MM.1S (cell line): ENCODE data around the gene TAC3.
"Not testable (repeated sequence)": the region's sequence is repeated elsewhere in the genome, so short reads cannot be mapped to it uniquely, and the experiment has no call there.

Experiments used
- DNase-seq: peaks from one replicate; pipeline ENCODE4 v3.0.0-alpha.2; 2015
- H2AFZ ChIP-seq: fragments of 300-600 bp; sonication (generic); 2 replicates; pipeline ENCODE4 v1.6.0; 2016; ENCODE audit warnings: antibody characterized with exemption, low read length
- H3F3A ChIP-seq: fragments of 300-600 bp; sonication (generic); 2 replicates; pipeline ENCODE4 v1.6.1; 2016; ENCODE audit warnings: mild to moderate bottlenecking, antibody characterized with exemption, low read length, moderate library complexity, mixed read lengths; ENCODE audit not compliant: insufficient read depth
- H3K27ac ChIP-seq: fragments of 300-600 bp; sonication (generic); 2 replicates; pipeline ENCODE4 v1.5.1; 2016; ENCODE audit warnings: mild to moderate bottlenecking, low read length
- H3K27me3 ChIP-seq: fragments of 300-600 bp; sonication (generic); replicated peaks from 2 replicates; pipeline ENCODE4 v1.6.0; 2016; ENCODE audit warnings: low read length; ENCODE audit not compliant: insufficient read depth
- H3K36me3 ChIP-seq: fragments of 300-600 bp; sonication (generic); replicated peaks from 2 replicates; pipeline ENCODE4 v1.6.1; 2016; ENCODE audit warnings: mild to moderate bottlenecking, low read length, mixed read lengths; ENCODE audit not compliant: insufficient read depth
- H3K4me1 ChIP-seq: fragments of 300-600 bp; sonication (generic); 2 replicates; pipeline ENCODE4 v1.6.1; 2016; ENCODE audit warnings: low read length, mixed read lengths
- H3K4me2 ChIP-seq: fragments of 300-600 bp; sonication (generic); 2 replicates; pipeline ENCODE4 v1.6.0; 2016; ENCODE audit warnings: low read depth, low read length
- H3K4me3 ChIP-seq: fragments of 300-600 bp; sonication (generic); 2 replicates; pipeline ENCODE4 v1.5.1; 2016; ENCODE audit warnings: low read length, mixed read lengths
- H3K79me2 ChIP-seq: fragments of 300-600 bp; sonication (generic); 2 replicates; pipeline ENCODE4 v1.6.1; 2016; ENCODE audit warnings: mixed run types, low read length, mixed read lengths
- H3K9ac ChIP-seq: fragments of 300-600 bp; sonication (generic); 2 replicates; pipeline ENCODE4 v1.6.1; 2016; ENCODE audit warnings: low read length, mixed read lengths
- H3K9me2 ChIP-seq: fragments of 300-600 bp; sonication (generic); replicated peaks from 2 replicates; pipeline ENCODE4 v1.6.1; 2016; ENCODE audit warnings: mild to moderate bottlenecking, low read length, mixed read lengths; ENCODE audit not compliant: insufficient read depth
- H3K9me3 ChIP-seq: fragments of 300-600 bp; sonication (generic); replicated peaks from 2 replicates; pipeline ENCODE4 v1.6.1; 2016; ENCODE audit warnings: mild to moderate bottlenecking, low read length, mixed read lengths; ENCODE audit not compliant: insufficient read depth
- H4K20me1 ChIP-seq: fragments of 300-600 bp; sonication (generic); 2 replicates; pipeline ENCODE4 v1.6.1; 2016; ENCODE audit warnings: mild to moderate bottlenecking, low read length, moderate library complexity, mixed read lengths; ENCODE audit not compliant: insufficient read depth
- EZH2 ChIP-seq: fragments of 300-600 bp; sonication (generic); optimal IDR thresholded peaks from 2 replicates; pipeline ENCODE3; 2017; ENCODE audit warnings: low read depth, mild to moderate bottlenecking, antibody characterized with exemption, low read length, mixed read lengths
- EZH2phosphoT487 ChIP-seq: fragments of 300-600 bp; sonication (generic); IDR thresholded peaks from 2 replicates; pipeline ENCODE4 v1.6.1; 2018; ENCODE audit warnings: antibody characterized with exemption, low read length
- TF ChIP-seq, protein P1 (sequence below): fragments of 300-600 bp; sonication (generic); IDR thresholded peaks from 2 replicates; pipeline ENCODE4 v1.5.1; 2016; ENCODE audit warnings: antibody characterized with exemption, low read length, mixed read lengths

Gene TAC3

DNA sequence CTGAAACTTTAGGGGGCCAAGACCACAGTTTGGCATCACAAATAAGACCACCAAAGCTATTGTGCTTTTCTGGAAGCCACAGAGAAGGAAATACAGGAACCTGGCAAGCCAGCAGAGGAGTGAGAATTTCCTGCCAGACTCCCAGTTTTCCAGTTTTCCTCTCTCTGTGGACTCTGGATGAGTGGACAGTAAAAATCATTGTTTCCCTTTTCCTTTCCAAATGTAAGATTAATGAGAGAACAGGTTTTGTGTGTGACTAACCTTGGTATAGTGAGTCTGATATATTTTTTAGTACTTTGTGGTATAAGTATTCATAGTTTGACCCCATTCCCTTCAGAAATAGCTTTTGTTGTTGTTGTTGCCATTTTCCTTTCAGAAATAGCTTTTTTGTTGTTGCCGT is 2.6 kb upstream of the TAC3 start:
- H2AFZ ChIP-seq = no peak overlapping the region
- no peaks in the 10 kb centered on the region for H3K9me2 ChIP-seq
- no peaks in the 10 kb centered on the region for H3K4me1 ChIP-seq
- TF ChIP-seq EZH2phosphoT487 = no peak
- TF ChIP-seq, protein P1, sequence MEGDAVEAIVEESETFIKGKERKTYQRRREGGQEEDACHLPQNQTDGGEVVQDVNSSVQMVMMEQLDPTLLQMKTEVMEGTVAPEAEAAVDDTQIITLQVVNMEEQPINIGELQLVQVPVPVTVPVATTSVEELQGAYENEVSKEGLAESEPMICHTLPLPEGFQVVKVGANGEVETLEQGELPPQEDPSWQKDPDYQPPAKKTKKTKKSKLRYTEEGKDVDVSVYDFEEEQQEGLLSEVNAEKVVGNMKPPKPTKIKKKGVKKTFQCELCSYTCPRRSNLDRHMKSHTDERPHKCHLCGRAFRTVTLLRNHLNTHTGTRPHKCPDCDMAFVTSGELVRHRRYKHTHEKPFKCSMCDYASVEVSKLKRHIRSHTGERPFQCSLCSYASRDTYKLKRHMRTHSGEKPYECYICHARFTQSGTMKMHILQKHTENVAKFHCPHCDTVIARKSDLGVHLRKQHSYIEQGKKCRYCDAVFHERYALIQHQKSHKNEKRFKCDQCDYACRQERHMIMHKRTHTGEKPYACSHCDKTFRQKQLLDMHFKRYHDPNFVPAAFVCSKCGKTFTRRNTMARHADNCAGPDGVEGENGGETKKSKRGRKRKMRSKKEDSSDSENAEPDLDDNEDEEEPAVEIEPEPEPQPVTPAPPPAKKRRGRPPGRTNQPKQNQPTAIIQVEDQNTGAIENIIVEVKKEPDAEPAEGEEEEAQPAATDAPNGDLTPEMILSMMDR = no peak
- TF ChIP-seq EZH2 = no peak
- no peaks in the 10 kb centered on the region for H3F3A ChIP-seq
- H3K36me3 ChIP-seq = no peaks in the 10 kb centered on the region
- no peak overlapping the region for H3K9ac ChIP-seq
- no peak overlapping the region for H3K4me2 ChIP-seq
- no peak overlapping the region for H3K27ac ChIP-seq
- no peaks in the 10 kb centered on the region for H4K20me1 ChIP-seq
- no peaks in the 10 kb centered on the region for H3K9me3 ChIP-seq
- no peak for DNase-seq
- H3K27me3 ChIP-seq = peaks cover 6% of the 10 kb centered on the region; the same call in 1 of the 2 replicates
- no peak overlapping the region for H3K4me3 ChIP-seq
- H3K79me2 ChIP-seq = no peaks in the 10 kb centered on the region

DNA sequence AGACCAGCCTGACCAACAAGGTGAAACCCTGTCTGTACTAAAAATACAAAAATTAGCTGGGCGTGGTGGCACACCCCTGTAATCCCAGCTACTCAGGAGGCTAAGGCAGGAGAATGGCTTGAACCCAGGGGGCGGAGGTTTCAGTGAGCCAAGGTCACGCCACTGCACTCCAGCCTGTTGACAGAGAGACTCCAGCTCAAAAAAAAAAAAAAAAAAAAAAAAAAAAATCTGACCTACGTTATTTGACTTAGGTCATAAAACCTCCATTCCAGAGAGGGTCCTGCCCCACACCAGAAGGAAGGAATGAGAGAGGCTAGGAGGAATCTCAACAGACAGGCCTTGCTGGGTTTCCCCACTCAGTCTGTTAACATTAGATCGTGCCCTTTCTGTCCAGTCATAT is 2.0 kb upstream of the TAC3 start:
- H3K27ac ChIP-seq, H3K4me2 ChIP-seq, H4K20me1 ChIP-seq, DNase-seq, H3F3A ChIP-seq, H3K9ac ChIP-seq, H3K9me2 ChIP-seq, H3K9me3 ChIP-seq, H3K79me2 ChIP-seq, H2AFZ ChIP-seq, H3K36me3 ChIP-seq, H3K4me1 ChIP-seq, H3K4me3 ChIP-seq: not testable (repeated sequence)
- H3K27me3 ChIP-seq = peaks cover 11% of the 10 kb centered on the region; the same call in 1 of the 2 replicates

DNA sequence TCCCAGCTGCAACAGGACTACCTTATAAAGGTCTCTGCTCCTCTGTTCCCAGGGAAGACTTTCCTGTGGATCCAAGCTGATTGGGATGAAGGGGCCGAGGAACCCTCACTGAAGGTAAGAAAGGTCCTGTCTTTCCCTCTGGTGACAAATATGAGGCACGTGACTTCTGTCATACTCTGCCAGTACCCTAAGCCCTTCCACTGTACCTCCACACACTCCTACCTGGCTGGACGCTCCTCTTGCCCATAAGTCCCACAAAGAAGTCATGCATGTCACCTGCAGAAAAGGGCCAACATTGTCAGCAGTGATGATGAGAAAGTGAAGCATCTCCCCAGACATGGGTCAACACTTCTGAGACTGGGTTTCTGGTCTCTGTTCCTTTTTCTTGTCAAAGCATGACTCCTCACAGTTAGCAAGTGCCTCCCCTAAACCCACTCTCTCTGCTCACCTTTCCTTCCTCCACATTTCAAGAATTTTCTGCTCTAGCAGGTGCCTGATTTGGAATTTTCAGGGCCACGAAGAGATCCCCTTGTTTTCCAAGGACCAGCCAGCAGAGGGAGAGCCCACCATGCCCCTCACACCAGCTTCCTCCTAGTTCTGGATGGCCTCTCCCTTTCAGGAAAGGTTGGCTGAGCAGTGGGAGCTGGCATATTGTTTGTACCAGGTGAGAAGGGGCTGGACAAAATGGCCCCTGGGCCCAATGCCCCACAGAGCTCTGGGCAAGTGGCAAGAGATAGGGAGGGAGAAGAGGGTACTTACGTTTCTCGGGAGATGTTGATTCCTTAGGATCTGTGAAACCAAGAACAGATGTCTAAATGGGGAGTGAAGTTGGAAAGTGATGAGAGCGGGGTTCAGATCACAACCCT is 3.5 kb downstream of the TAC3 start:
- no peak overlapping the region for H3K27ac ChIP-seq
- no peaks in the 10 kb centered on the region for H3K9me2 ChIP-seq
- peaks cover 18% of the 10 kb centered on the region; the same call in 1 of the 2 replicates for H3K27me3 ChIP-seq
- no peaks in the 10 kb centered on the region for H3F3A ChIP-seq
- no peak overlapping the region for H3K4me2 ChIP-seq
- no peak overlapping the region for H3K4me3 ChIP-seq
- no peaks in the 10 kb centered on the region for H3K79me2 ChIP-seq
- H3K9me3 ChIP-seq = no peaks in the 10 kb centered on the region
- peaks cover 9% of the 10 kb centered on the region for H3K4me1 ChIP-seq
- DNase-seq = no peak
- H2AFZ ChIP-seq = no peak overlapping the region
- TF ChIP-seq EZH2 (no peak), EZH2phosphoT487 (no peak)
- TF ChIP-seq, protein P1 = no peak
- H4K20me1 ChIP-seq = no peaks in the 10 kb centered on the region
- no peak overlapping the region for H3K9ac ChIP-seq
- no peaks in the 10 kb centered on the region for H3K36me3 ChIP-seq
